Fibroblast of pulmonary artery (primary cell): ENCODE results near the gene NLRC5.
"Not testable (repeated sequence)": the region's sequence is repeated elsewhere in the genome, so short reads cannot be mapped to it uniquely, and the experiment has no call there.

ENCODE experiments used
- DNase-seq: peaks from one replicate; pipeline ENCODE4 v3.0.0-alpha.2; 2010; ENCODE audit warnings: low read depth
- H3K4me3 ChIP-seq: replicated peaks from 2 replicates; pipeline ENCODE4 v1.5.1; 2011; ENCODE audit warnings: low read depth, mild to moderate bottlenecking, control low read depth, low read length, moderate library complexity
- TF ChIP-seq, protein P1 (sequence below): IDR thresholded peaks from 2 replicates; pipeline ENCODE4 v1.5.1; 2011; ENCODE audit warnings: mild to moderate bottlenecking, control low read depth, low read length, inconsistent platforms; ENCODE audit errors: missing control alignments

NLRC5 gene

DNA sequence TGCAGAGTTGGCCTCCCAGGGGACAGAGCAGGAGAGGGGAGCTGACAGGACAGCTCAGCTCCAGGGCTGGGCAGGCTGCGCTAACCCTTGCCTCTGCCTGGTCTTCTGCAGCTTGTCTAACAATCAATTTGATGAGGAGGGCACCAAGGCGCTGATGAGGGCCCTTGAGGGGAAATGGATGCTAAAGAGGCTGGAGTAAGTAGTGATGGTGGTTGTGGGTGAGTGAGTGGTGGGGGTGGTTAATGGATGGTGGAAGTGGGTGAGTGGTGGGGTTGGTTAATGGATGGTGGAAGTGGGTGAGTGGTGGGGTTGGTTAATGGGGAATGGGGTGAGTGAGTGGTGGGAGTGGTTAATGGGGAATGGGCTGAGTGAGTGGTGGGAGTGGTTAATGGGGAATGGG, 81.1 kb downstream of the NLRC5 start:
- TF ChIP-seq, protein P1, sequence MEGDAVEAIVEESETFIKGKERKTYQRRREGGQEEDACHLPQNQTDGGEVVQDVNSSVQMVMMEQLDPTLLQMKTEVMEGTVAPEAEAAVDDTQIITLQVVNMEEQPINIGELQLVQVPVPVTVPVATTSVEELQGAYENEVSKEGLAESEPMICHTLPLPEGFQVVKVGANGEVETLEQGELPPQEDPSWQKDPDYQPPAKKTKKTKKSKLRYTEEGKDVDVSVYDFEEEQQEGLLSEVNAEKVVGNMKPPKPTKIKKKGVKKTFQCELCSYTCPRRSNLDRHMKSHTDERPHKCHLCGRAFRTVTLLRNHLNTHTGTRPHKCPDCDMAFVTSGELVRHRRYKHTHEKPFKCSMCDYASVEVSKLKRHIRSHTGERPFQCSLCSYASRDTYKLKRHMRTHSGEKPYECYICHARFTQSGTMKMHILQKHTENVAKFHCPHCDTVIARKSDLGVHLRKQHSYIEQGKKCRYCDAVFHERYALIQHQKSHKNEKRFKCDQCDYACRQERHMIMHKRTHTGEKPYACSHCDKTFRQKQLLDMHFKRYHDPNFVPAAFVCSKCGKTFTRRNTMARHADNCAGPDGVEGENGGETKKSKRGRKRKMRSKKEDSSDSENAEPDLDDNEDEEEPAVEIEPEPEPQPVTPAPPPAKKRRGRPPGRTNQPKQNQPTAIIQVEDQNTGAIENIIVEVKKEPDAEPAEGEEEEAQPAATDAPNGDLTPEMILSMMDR: no peak
- H3K4me3 ChIP-seq: no peak overlapping the region
- DNase-seq: no peak

DNA sequence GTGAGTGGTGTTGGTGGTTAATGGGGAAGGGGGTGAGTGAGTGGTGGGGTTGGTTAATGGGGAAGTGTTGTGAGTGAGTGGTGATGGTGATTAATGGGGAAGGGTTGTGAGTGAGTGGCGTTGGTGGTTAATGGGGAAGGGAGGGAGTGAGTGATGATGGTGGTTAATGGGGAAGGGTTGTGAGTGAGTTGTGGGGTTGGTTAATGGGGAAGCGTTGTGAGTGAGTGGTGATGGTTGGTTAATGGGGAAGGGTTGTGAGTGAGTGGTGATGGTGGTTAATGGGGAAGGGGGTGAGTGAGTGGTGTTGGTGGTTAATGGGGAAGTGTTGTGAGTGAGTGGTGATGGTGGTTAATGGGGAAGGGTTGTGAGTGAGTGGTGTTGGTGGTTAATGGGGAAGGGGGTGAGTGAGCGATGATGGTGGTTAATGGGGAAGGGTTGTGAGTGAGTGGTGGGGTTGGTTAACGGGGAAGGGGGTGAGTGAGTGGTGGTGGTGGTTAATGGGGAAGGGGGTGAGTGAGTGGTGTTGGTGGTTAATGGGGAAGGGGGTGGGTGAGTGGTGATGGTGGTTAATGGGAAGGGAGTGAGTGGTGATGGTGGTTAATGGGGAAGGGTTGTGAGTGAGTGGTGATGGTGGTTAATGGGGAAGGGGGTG, 81.8 kb downstream of the NLRC5 start:
- DNase-seq, H3K4me3 ChIP-seq: not testable (repeated sequence)

DNA sequence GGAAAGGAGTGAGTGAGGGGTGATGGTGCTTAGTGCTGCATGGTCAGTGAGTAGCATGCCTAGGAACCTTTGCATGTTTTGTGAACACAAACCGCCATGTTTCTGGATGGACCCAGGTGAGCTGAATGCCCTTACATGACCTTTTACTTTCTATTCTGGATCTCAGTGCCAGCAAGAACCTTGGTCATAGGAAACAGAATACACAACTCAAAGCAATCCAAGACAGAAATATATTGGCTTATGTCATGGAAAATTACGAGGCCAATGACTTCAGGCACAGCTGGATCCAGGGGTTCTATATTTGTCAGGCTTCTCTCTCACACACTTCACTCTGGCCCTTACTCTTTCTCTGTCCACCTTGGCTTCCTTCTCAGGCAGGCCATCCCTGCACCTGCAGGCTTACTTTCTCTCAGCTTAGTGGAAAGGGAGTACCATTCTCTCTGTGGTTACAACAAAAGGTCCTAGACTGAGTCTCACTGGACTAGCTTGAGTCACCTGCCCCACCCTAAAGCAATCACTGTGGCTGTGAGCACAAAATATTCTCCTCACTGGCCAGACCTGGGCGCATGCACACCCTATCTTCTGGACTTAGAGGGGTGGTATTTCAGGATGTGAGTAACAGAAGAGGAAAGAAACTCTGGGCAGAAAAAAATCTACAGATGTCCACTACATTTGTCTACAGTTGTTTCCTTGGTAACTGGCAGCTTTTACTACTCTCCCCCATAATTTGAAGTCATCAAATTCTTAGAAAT, 82.7 kb downstream of the NLRC5 start:
- DNase-seq: peak; percentile 76
- no peak overlapping the region for H3K4me3 ChIP-seq
- TF ChIP-seq, protein P1: no peak

DNA sequence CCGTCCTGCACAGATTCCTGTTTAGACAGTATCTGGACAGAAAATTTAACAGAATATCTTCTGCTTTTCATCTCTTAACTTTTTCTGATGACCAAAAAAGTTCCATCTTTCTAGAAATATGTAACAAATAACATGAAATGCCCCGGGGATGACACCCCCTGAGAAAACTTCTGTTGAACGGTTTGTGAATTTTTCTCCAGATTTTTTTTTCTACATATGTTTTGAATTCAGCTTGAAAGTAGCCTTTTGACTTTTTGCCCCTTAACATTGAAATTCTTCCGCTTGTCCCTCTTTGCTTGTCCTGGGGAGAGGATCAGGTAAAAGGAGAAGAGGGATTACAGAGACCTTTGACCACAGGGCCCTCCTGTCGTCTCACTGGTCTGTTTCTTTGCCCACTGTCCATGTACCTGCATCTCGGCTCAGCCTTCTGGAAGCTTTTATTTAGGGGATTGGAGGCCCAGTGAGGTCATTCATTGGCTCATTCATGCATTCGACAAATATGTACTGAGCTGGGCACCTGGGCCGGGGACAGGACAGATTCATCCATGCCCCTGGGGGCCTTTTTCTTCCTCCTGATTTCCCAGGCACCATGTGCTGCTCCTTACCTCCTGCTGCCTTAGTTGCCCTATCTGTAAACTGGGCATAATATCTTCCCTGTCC, 83.4 kb downstream of the NLRC5 start:
- DNase-seq: no peak
- H3K4me3 ChIP-seq: no peak overlapping the region
- TF ChIP-seq, protein P1: no peak

DNA sequence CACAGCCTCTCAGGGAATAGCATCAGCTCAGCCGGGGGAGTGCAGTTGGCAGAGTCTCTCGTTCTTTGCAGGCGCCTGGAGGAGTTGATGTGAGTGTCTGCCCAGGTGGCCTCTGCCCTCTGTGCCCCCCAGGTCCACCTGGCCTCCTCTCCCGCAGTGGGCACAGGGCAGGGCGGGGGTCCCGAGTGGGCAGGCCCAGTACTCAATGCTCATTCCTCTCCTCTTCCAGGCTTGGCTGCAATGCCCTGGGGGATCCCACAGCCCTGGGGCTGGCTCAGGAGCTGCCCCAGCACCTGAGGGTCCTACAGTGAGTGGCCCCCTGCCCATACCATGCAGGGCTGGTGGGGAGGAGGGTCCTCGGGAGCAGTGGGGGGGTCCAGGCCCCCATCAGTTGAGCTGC, 88.4 kb downstream of the NLRC5 start:
- DNase-seq: no peak
- TF ChIP-seq, protein P1: no peak
- no peak overlapping the region for H3K4me3 ChIP-seq

DNA sequence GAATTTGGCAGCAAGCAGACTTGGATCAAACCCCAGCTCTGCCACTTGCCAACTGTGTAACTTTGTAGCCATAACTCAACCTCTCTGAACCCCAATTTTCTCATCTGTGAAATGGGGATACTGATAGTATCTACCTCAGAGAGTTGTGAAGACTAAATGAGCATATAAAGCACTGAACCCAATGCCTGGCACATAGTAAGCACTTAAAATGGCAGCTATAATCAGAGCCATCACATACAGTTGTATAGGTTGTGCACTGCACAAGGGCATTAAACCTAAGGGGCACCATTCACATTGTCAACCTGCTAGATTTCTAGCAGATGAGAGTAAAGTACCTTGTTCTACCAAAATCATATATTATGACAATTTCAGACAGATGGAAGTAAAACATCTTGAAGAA, 92.4 kb downstream of the NLRC5 start:
- TF ChIP-seq, protein P1: no peak
- H3K4me3 ChIP-seq: no peak overlapping the region
- DNase-seq: no peak

DNA sequence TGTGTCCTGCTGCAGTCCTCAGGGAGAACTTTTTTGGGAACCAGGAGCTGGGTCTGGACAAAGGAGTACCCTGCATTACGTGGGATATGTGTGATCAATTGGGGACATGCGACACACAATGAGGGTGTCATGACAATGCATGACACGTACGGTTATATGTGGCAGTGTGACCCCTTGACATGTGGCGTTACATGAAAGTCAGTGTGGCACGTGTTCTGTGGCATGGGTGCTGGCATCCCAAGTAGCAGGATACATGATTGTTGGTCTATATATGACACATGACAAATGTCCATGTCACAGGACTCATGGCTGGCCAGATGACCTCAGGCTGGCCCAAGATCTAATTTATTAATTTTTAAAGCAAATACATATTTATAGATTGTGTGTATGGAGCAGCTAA, 93.3 kb downstream of the NLRC5 start:
- no peak overlapping the region for H3K4me3 ChIP-seq
- no peak for DNase-seq
- TF ChIP-seq, protein P1: no peak
